ENCODE data around the gene CDH4. TPM values are rescaled to one million over a fixed set of nuclear protein-coding genes. Genes with fewer than 3 reads are reported as not detected.

Gene CDH4
- total and polyA plus RNA-seq, 2 of the 13 experiments (the other 11 are each of a cell fraction or from before 2014, with no cell fraction given) = not detected

DNA sequence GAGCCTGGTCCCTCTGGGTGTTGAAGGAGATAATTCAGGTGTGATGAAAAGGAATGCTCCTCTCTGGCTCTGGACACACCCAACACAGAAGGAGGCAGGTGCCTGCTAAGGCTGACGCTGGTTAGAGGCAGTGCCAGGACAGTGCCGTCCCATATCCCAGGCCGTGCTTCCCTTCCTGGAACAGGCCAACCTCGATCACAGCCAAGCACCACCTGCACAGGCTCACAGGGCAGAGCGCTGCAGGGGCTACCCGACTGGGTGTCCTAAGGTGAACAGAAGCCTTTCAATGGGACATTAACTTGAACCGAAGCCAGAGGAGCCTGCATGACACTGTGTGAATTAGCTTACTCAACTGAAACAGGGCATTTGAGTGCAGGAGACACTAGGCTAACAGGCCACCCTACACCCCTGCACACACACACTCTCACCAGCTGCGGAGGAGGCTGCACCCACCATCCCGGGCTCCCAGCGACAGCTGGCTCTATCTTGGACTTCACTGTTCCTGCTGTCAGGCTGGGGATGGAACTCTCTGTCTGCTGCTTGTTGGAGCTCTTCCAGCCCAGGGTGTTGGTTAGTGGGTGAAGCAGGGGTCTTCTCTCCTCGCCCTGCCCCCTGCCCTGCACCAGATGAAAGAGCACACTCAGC, 466.4 kb downstream of the CDH4 start (continued):
- TF ChIP-seq, protein P1, sequence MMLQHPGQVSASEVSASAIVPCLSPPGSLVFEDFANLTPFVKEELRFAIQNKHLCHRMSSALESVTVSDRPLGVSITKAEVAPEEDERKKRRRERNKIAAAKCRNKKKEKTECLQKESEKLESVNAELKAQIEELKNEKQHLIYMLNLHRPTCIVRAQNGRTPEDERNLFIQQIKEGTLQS (CRISPR knock-in tag; IDR thresholded peaks at IDR 0.05) = no peak
- TF ChIP-seq, protein P2, sequence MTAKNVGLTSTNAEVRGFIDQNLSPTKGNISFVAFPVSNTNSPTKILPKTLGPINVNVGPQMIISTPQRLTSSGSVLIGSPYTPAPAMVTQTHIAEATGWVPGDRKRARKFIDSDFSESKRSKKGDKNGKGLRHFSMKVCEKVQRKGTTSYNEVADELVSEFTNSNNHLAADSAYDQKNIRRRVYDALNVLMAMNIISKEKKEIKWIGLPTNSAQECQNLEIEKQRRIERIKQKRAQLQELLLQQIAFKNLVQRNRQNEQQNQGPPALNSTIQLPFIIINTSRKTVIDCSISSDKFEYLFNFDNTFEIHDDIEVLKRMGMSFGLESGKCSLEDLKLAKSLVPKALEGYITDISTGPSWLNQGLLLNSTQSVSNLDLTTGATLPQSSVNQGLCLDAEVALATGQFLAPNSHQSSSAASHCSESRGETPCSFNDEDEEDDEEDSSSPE (CRISPR knock-in tag; IDR thresholded peaks at IDR 0.05) = no peak
- TF ChIP-seq, protein P3, sequence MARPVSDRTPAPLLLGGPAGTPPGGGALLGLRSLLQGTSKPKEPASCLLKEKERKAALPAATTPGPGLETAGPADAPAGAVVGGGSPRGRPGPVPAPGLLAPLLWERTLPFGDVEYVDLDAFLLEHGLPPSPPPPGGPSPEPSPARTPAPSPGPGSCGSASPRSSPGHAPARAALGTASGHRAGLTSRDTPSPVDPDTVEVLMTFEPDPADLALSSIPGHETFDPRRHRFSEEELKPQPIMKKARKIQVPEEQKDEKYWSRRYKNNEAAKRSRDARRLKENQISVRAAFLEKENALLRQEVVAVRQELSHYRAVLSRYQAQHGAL (CRISPR knock-in tag; IDR thresholded peaks at IDR 0.05; ENCODE audit: not compliant biosample characterization) = no peak
- no peak for TF ChIP-seq RFX3 (CRISPR knock-in tag; IDR thresholded peaks at IDR 0.05)
- TF ChIP-seq TARDBP (CRISPR knock-in tag; IDR thresholded peaks at IDR 0.05) = no peak
- no peak for TF ChIP-seq MBD4 (IDR thresholded peaks at IDR 0.05; ENCODE audit: borderline replicate concordance, low read length)
- TF ChIP-seq, protein P4, sequence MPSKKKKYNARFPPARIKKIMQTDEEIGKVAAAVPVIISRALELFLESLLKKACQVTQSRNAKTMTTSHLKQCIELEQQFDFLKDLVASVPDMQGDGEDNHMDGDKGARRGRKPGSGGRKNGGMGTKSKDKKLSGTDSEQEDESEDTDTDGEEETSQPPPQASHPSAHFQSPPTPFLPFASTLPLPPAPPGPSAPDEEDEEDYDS (CRISPR knock-in tag; IDR thresholded peaks at IDR 0.05) = no peak
- no peak for TF ChIP-seq PPARG (CRISPR knock-in tag; conservative IDR thresholded peaks at IDR 0.05)
- TF ChIP-seq, protein P5, sequence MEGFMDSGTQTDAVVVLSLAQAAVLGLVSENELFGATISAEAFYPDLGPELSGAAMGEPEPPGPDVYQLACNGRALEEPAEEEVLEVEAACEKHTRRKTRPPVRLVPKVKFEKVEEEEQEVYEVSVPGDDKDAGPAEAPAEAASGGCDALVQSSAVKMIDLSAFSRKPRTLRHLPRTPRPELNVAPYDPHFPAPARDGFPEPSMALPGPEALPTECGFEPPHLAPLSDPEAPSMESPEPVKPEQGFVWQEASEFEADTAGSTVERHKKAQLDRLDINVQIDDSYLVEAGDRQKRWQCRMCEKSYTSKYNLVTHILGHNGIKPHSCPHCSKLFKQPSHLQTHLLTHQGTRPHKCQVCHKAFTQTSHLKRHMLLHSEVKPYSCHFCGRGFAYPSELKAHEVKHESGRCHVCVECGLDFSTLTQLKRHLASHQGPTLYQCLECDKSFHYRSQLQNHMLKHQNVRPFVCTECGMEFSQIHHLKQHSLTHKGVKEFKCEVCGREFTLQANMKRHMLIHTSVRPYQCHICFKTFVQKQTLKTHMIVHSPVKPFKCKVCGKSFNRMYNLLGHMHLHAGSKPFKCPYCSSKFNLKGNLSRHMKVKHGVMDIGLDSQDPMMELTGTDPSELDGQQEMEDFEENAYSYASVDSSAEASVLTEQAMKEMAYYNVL (CRISPR knock-in tag; IDR thresholded peaks at IDR 0.05; ENCODE audit: borderline replicate concordance) = no peak

Data from HepG2 (cell line).